ENCODE results near the gene ITGAE.
A peak's percentile ranks its signal among the peaks of the same experiment; 100 is the strongest.

The ITGAE gene

GRCh38 chr17:3689262-3690093 lies 111.5 kb downstream of the ITGAE start:
- no peak for FAIRE-seq

GRCh38 chr17:3688852-3689261 lies 112.1 kb downstream of the ITGAE start:
- FAIRE-seq = no peak

GRCh38 chr17:3688027-3688553 lies 112.9 kb downstream of the ITGAE start:
- FAIRE-seq = no peak

- no peak for FAIRE-seq
These were observed 115.8 kb downstream of the ITGAE start for GRCh38 chr17:3685174-3685573.

DNA sequence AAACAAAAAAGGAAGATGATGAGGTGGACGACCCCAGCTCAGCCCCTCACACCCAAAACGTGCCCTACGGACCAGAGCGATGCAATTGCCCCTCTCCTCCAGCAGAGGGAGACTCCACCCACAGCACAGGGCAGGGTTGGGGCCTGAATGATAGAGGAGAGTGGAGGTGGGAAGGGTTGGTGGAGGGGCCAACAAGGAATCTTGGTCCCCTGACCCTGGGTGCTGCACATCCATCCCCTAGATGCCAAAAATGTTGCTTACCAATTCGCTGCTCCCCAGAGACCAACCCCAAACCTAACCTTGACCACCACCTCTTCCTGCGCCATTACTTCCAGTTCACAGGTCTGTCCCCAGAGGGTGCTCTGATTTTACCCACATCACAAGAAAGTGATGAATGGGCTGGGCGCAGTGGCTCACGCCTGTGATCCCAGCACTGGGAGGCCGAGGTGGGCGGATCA lies 117.9 kb downstream of the ITGAE start:
- FAIRE-seq = no peak

DNA sequence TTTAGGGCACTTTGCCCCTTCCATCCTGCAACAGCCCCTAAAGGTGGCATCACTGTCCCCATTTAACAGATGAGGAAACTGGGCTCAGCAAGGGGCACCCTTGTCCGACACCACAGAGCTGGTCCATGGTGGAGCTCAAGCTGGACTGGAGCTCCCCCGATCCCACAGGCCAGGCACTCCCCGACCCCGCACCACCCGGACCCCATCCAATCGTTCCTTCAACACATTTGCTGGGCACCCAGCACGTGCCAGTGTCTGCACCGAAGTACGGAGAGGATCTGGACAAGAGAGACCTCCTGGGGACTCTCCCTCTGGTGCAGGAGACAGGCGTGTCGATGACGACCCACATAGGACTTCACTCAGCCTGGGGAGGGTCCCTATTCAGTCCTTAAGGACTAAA lies 119.0 kb downstream of the ITGAE start:
- no peak for FAIRE-seq

- no peak for FAIRE-seq
These were observed 119.4 kb downstream of the ITGAE start for GRCh38 chr17:3681565-3681964.

- no peak for FAIRE-seq
These were observed 119.9 kb downstream of the ITGAE start for GRCh38 chr17:3681057-3681456.

DNA sequence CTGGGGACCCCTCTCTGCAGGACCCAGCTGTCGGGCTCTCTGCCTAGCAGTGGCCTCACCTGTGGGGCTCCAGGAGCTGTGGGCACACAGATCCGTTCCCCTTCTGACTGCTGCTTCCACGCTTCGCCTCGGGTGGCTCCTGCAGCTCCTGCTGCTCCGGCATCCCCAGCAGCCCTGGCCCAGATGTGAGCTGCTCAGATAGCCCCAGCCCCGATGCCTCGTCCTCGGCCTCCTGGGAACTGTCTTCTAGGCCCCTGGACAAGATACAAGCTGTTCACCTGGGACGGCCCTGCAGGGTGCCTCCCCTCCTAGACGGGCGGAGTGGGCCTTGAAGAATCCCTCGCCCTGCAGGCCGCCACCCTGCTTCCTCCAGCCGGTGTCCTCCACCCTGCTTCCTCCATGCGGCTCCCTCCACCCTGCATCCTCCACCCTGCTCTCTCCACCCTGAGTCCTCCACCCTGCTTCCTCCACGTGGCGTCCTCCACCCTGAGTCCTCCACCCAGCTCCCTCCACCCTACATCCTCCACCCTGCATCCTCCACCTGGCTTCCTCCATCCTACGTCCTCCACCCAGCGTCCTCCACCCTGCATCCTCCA lies 121.4 kb downstream of the ITGAE start:
- FAIRE-seq = no peak

DNA sequence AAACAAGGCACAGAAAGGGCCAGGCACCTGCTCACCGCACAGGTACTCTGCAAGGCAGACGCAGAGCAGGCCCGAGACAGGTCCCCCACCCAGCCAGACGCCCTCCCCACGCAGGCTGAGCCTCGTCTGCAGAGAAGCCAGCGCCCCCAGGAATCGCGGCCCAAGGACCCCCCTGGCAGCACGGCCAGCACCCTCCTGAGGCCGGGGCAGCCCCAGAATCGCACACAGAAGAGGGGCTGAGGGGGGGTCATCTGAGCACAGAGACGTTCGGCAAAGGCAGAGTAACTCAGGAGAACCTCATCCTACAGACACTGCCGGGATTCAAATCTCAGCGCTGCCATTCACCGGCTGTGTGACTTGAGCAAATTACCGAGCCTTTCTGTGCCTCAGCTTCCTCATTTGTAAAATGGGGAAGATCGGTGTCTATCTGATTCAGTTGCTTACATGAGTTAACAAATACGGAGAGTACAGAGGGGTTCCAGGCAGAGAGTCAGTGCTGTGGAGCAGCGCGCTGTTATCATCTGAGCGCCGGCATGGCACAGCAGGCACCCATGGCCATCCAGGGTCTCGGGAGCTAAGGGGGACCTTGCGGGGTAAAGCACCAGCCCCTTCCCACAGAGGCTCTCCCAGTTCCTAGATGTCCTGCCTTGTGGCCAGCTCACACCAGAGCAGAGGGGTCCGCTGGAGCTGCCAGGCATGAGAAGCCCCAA lies 122.0 kb downstream of the ITGAE start:
- no peak for FAIRE-seq

- no peak for FAIRE-seq
These were observed 122.7 kb downstream of the ITGAE start for GRCh38 chr17:3678095-3678820.

- FAIRE-seq = no peak
These were observed 125.1 kb downstream of the ITGAE start for GRCh38 chr17:3675886-3676285.

- no peak for FAIRE-seq
These were observed 128.4 kb downstream of the ITGAE start for GRCh38 chr17:3672571-3672970.

DNA sequence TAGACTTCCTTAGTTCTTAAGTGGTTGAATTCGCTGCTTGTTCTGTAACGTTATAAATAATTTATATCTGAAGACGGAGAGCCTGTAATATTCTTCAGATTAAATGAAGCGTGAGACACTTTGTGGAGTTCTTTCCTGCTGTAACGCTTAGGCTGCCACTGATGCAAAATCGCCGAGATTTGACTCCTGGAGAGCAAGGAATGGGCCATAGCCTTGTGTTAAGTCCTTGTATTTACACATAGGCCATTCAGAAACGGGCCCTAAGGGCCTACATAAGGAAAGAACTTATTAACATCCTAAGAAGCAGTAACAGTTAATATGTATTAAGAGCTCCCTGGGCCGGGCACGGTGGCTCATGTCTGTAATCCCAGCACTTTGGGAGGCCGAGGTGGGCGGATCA lies 131.4 kb downstream of the ITGAE start:
- no peak for FAIRE-seq

DNA sequence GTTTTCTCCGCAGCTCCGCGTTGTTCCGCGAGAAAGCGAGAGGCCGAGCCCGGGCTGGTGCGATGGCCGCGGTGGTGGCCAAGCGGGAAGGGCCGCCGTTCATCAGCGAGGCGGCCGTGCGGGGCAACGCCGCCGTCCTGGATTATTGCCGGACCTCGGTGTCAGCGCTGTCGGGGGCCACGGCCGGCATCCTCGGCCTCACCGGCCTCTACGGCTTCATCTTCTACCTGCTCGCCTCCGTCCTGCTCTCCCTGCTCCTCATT lies 132.0 kb downstream of the ITGAE start:
- no peak for FAIRE-seq

DNA sequence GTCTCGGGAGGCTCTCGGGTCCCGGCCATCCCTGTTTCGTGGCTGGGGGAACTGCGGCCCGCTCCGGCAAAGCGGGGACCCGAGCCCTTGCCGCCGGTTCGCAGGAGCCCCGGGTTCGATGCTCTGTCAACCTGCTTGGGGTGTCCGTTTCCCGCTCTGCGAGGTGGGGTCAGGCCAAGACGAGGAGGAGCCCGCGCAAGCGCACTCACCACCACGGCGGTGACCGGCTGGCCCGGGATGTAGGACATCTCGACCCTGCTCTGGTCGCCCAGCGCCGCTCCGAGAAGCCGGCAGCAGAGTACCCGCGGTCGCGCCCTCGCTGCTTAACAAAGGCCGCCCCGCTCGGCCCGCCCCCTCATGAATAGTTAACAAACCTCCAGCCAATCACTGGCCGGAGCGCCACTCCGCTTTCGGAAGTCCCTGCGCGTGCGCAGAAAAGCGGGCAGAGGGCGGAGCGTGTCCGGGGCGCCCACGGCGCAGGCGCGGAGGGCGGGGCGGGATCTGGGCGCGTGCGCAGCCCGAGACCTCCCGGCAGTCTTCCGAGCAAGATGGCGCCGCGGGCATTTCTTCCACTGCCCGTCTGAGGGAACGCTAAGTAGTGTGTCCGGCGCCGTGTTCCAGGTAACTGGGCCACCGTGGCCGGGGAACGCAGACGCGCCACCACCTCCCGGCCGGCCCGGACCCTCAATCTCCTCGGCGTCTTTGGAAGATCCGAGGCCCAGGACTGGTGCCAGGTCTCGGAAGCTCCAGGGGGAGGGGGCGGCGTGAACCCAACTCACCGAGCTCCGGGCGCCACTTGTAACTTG lies 132.5 kb downstream of the ITGAE start, which contains the start of the genes EMC6 and TAX1BP3:
Gene EMC6 (plus strand): TSS at position 534 of the 806 bp plus-strand sequence. CDS start 335 bp downstream, outside the sequence.
Gene TAX1BP3 (minus strand): TSS at position 300 of the 806 bp plus-strand sequence. CDS start 52 bp downstream, at position 248.
- peak; percentile 55 for FAIRE-seq

DNA sequence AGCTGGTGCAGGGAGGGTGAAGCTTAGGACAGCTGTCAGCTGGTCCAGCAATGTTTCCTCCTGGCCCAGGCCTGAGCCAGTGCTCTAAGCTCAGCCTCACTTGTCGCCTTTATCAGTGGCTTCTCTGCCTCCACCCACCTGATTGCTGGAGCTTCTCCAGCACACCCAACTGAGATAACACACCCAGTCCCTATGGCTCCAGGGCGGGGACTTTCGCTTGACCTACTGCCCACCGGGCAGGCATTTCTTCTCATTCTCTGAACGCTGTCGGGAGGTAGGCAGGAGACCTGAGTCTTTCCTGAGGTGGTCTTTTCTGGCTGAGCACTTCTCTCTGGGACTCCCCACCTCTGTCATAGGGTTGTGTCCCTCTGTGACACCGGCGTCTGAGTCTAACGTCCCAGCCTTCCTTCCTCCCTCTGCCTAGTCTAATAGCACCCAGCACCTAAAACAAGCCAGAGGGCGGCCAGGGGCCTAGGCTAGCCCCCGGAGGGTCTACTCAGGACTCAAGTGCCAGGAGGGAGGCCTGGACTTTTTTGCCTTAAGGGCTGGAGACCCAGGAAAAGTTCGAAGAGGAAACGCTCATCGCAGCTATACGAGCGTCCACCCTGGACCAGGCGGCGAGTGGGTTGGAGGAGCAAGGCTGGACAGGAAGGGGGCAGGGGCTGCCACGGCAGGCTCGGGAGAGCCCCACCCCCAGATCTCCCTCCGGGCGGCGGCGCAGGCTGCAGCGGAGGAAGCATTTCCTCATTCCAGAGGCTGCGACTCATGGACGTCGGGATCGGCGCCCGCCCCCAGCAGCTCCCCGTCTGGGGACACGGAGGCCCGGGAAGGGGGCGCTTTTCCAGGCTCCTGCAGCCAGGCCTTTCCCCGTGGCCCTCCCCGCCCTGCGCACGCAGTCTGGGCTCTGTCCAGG lies 133.4 kb downstream of the ITGAE start:
- no peak for FAIRE-seq

- FAIRE-seq = no peak
These were observed 134.5 kb downstream of the ITGAE start for GRCh38 chr17:3666516-3666915.

GRCh38 chr17:3665834-3666233 lies 135.2 kb downstream of the ITGAE start:
- no peak for FAIRE-seq

Data from TTC549 (cell line).